ENCODE measurements around the gene SNX32. TPM values are rescaled to one million over a fixed set of nuclear protein-coding genes. Genes with fewer than 3 reads are reported as not detected.

SNX32 gene
- total RNA-seq, 4 donors from 2014 or later, result 0.45 TPM; not detected in 3

DNA sequence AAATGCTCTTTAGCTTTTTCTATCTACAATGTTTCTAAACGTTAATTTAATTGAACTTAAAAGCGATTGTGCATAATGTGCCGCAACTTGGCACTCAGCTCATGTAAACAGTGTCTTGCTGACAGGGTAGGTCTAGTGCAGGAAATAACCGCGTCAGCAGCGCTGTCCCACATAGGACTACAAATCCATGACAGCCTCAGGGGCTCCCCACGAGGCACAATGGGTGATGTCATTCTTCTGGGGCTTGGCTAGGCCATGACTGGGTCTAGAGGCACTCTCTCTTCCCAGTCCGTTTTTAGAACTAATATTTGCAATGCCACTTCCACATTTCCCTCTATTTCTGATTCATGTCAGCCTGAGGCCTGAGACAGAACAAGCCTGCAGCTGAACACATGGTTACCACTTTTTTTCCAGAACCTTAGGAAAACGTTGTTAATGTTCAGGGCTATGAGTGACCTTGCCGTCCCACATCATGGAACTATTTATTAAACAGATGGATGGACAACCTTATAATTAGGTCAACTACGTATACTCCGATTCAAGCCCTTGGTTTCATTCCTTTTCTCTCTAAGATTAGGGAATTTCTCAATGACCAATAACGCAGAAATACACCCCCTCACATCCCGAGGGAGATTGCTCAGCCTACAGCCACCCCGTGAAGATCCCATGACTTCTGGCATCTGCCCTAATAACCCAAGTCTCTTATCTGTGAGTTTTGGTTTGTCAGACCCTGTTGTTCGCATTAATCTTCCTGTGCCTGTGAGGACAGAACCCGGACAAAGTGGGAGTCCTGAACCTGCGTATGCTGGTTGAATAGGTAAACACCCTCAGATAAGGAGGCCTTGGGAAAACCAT, 19.4 kb upstream of the SNX32 start:
- Histone ChIP-seq H3K27ac (no peak overlapping the region), H3K36me3 (no peaks in the 10 kb centered on the region), H3K4me3 (replicated peaks in 1 of 3) (no peak overlapping the region), H3K27me3 (no peaks in the 10 kb centered on the region), H3K9me3 (no peaks in the 10 kb centered on the region), H3K4me1 (peaks cover 4 to 9% of the 10 kb centered on the region in 2 donors)
- TF ChIP-seq POLR2A (IDR thresholded peaks at IDR 0.05), result no peak
- TF ChIP-seq CTCF (IDR thresholded peaks at IDR 0.05), result no peak
- DNase-seq, result no peak
- 74 to 81% methylated on average over 17 to 18 of the region's 18 CpGs for WGBS, 2 donors
- intact Hi-C loops (cut with DNase I), result loop anchor here (2.0 kb wide), 1 partner anchor 36 kb away; no protein-coding TSS in a partner anchor

DNA sequence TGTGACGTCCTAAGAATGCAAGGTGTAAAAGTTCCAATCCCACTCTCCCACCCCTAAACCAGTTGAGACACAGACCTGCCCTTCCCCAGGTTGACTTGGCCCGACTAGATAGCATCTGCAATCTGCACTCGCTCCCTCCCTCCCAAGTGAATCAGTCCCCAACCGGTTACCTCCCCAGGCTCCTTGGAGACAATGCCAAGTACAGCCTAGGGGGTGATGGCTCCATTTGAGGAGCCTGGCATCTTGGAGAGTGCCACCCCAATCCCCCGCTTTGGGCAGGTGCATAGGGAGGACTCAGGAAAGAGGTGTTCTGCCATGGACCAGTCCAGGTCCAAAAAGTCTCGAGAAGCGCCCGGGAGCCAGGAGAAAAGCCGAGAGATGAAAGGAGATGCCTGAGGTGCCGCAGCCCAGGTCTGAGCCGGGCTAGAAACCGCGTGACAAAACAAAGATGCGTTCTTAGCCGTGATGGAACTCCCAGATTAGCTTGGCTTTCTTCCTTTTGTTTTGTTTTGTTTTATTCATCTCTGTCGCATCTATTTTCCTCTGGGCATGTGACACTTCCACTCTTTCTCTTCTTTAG, 18.7 kb upstream of the SNX32 start:
- Histone ChIP-seq H3K9me3 (no peaks in the 10 kb centered on the region), H3K27ac (no peak overlapping the region), H3K4me3 (replicated peaks in 1 of 3) (no peak overlapping the region), H3K27me3 (no peaks in the 10 kb centered on the region), H3K36me3 (no peaks in the 10 kb centered on the region), H3K4me1 (peaks cover 4 to 9% of the 10 kb centered on the region in 2 donors)
- no peak for TF ChIP-seq CTCF (IDR thresholded peaks at IDR 0.05)
- intact Hi-C loops (cut with DNase I), result loop anchor here (2.0 to 5.0 kb wide), 2 partner anchors 36 to 98 kb away; no protein-coding TSS in a partner anchor
- 87 to 88% methylated on average over 16 of the region's 16 CpGs for WGBS, 2 donors
- DNase-seq, result no peak

GRCh38 chr11:65816696-65817095, 17.1 kb upstream of the SNX32 start:
- intact Hi-C loops (cut with DNase I), result loop anchor here (5.0 kb wide), 1 partner anchor 99 kb away; no protein-coding TSS in a partner anchor
- TF ChIP-seq CTCF (IDR thresholded peaks at IDR 0.05) (no peak), POLR2A (IDR thresholded peaks at IDR 0.05) (no peak)
- Histone ChIP-seq H3K27ac (no peak overlapping the region), H3K36me3 (no peaks in the 10 kb centered on the region), H3K27me3 (no peaks in the 10 kb centered on the region), H3K9me3 (no peaks in the 10 kb centered on the region), H3K4me1 (peaks cover 4 to 15% of the 10 kb centered on the region in 2 donors), H3K4me3 (replicated peaks in 1 of 3) (no peak overlapping the region)
- no peak for DNase-seq
- WGBS, 2 donors, result 95 to 100% methylated on average over 3 of the region's 3 CpGs

DNA sequence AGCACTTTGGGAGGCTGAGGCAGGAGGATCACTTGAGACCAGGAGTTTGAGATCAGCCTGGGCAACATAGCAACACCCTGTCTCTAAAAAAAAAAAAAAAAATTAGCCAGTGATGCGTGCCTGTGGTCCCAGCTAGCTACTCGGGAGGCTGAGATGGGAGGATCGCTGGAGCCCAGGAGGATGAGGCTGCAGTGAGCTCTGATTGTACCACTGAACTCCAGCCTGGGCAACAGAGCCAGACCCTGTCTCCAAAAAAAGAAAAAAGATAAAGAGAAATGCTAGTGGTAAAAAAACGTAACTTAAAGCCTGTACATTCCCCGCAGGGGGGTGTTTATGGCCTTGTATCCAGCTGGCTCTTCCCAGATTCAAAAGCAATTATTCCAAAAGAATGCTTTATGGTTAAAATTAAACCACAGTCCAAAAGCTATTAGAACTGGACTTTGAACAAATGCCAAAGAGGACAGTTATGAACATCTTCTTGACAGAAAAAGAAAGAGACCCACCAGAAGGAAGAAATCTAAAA, 16.4 kb upstream of the SNX32 start:
- intact Hi-C loops (cut with DNase I), result loop anchor here (5.0 kb wide), 1 partner anchor 100 kb away; no protein-coding TSS in a partner anchor
- DNase-seq, result no peak
- no peaks in the 10 kb centered on the region for H3K9me3 ChIP-seq
- TF ChIP-seq POLR2A (IDR thresholded peaks at IDR 0.05), result no peak
- TF ChIP-seq CTCF (IDR thresholded peaks at IDR 0.05), result no peak
- no peaks in the 10 kb centered on the region for H3K27me3 ChIP-seq
- H3K4me3 ChIP-seq (replicated peaks in 1 of 3), result peak overlapping the region in 2 of 3 donors; percentile 64 to 67
- H3K36me3 ChIP-seq, result no peaks in the 10 kb centered on the region
- H3K4me1 ChIP-seq, result peaks cover 4 to 15% of the 10 kb centered on the region in 2 donors
- H3K27ac ChIP-seq, result peak overlapping the region in 2 of 3 donors; percentile 71 to 89
- WGBS, 2 donors, result 76% methylated on average over 5 of the region's 5 CpGs
